ENCODE data around the gene LIN7C. TPM values are rescaled to one million over a fixed set of nuclear protein-coding genes. Genes with fewer than 3 reads are reported as not detected.

Gene LIN7C
- total and polyA plus RNA-seq, 2 of the 8 experiments (the other 6 are each of a cell fraction or from before 2014, with no cell fraction given) = 10.5 to 42.7 TPM

DNA sequence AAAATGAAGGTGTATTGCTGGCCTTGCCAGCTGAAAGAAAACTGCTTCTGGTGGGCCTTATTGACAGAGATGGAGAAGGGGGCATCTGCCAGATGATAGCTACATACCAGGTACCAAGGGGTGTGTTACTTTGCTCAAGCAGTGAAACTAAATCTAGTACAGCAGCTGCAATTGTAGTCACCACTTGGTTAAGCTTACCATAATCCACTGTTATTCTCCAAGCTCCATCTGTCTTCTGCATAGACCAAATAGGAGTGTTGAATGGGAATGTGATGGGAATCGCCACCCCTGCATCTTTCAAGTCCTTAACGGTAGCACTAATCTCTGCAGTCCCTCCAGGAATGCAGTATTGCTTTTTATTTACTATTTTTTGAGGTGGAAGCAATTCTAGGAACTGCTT lies 45.8 kb upstream of the LIN7C start (continued):
- TF ChIP-seq, protein P1, sequence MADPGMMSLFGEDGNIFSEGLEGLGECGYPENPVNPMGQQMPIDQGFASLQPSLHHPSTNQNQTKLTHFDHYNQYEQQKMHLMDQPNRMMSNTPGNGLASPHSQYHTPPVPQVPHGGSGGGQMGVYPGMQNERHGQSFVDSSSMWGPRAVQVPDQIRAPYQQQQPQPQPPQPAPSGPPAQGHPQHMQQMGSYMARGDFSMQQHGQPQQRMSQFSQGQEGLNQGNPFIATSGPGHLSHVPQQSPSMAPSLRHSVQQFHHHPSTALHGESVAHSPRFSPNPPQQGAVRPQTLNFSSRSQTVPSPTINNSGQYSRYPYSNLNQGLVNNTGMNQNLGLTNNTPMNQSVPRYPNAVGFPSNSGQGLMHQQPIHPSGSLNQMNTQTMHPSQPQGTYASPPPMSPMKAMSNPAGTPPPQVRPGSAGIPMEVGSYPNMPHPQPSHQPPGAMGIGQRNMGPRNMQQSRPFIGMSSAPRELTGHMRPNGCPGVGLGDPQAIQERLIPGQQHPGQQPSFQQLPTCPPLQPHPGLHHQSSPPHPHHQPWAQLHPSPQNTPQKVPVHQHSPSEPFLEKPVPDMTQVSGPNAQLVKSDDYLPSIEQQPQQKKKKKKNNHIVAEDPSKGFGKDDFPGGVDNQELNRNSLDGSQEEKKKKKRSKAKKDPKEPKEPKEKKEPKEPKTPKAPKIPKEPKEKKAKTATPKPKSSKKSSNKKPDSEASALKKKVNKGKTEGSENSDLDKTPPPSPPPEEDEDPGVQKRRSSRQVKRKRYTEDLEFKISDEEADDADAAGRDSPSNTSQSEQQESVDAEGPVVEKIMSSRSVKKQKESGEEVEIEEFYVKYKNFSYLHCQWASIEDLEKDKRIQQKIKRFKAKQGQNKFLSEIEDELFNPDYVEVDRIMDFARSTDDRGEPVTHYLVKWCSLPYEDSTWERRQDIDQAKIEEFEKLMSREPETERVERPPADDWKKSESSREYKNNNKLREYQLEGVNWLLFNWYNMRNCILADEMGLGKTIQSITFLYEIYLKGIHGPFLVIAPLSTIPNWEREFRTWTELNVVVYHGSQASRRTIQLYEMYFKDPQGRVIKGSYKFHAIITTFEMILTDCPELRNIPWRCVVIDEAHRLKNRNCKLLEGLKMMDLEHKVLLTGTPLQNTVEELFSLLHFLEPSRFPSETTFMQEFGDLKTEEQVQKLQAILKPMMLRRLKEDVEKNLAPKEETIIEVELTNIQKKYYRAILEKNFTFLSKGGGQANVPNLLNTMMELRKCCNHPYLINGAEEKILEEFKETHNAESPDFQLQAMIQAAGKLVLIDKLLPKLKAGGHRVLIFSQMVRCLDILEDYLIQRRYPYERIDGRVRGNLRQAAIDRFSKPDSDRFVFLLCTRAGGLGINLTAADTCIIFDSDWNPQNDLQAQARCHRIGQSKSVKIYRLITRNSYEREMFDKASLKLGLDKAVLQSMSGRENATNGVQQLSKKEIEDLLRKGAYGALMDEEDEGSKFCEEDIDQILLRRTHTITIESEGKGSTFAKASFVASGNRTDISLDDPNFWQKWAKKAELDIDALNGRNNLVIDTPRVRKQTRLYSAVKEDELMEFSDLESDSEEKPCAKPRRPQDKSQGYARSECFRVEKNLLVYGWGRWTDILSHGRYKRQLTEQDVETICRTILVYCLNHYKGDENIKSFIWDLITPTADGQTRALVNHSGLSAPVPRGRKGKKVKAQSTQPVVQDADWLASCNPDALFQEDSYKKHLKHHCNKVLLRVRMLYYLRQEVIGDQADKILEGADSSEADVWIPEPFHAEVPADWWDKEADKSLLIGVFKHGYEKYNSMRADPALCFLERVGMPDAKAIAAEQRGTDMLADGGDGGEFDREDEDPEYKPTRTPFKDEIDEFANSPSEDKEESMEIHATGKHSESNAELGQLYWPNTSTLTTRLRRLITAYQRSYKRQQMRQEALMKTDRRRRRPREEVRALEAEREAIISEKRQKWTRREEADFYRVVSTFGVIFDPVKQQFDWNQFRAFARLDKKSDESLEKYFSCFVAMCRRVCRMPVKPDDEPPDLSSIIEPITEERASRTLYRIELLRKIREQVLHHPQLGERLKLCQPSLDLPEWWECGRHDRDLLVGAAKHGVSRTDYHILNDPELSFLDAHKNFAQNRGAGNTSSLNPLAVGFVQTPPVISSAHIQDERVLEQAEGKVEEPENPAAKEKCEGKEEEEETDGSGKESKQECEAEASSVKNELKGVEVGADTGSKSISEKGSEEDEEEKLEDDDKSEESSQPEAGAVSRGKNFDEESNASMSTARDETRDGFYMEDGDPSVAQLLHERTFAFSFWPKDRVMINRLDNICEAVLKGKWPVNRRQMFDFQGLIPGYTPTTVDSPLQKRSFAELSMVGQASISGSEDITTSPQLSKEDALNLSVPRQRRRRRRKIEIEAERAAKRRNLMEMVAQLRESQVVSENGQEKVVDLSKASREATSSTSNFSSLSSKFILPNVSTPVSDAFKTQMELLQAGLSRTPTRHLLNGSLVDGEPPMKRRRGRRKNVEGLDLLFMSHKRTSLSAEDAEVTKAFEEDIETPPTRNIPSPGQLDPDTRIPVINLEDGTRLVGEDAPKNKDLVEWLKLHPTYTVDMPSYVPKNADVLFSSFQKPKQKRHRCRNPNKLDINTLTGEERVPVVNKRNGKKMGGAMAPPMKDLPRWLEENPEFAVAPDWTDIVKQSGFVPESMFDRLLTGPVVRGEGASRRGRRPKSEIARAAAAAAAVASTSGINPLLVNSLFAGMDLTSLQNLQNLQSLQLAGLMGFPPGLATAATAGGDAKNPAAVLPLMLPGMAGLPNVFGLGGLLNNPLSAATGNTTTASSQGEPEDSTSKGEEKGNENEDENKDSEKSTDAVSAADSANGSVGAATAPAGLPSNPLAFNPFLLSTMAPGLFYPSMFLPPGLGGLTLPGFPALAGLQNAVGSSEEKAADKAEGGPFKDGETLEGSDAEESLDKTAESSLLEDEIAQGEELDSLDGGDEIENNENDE (IDR thresholded peaks at IDR 0.05; ENCODE audit: insufficient replicate concordance, low read length) = no peak
- no peak for TF ChIP-seq BACH1 (IDR thresholded peaks at IDR 0.05; ENCODE audit: low read length)
- no peak for TF ChIP-seq MAFK (IDR thresholded peaks at IDR 0.05; ENCODE audit: low read depth, low read length)
- no peak for TF ChIP-seq NRF1 (IDR thresholded peaks at IDR 0.05; ENCODE audit: low read depth, low read length)
- TF ChIP-seq NANOG (IDR thresholded peaks at IDR 0.05; ENCODE audit: insufficient read depth, low read depth, low read length, poor library complexity, severe bottlenecking) = no peak
- no peak for TF ChIP-seq GTF2F1 (IDR thresholded peaks at IDR 0.05; ENCODE audit: borderline replicate concordance, low read depth, low read length)
- no peak for TF ChIP-seq RBBP5 (IDR thresholded peaks at IDR 0.05; ENCODE audit: borderline replicate concordance, low read depth, low read length)
